Activated naive CD8-positive, alpha-beta T cell treated with anti-CD3 and anti-CD28 coated beads for 36 hours (primary cell): ENCODE data around the gene PURA. TPM values are rescaled to one million over a fixed set of nuclear protein-coding genes. Genes with fewer than 3 reads are reported as not detected.

Source experiments
- total RNA-seq, 2 experiments: library from RNA; stranded (reverse); gene quantifications; one replicate each; pipeline ENCODE4 v1.2.3, GENCODE V29; 2021

PURA gene
- total RNA-seq, 2 experiments from 2014 or later, result 9.7 to 9.9 TPM

Other genes with a start within 250 kb of the PURA start
- gene NRG2, start 70.8 kb upstream of the PURA start, total RNA-seq, result under 1 TPM; 0.10 to 0.14 TPM
- gene IGIP, start 11.8 kb downstream of the PURA start, total RNA-seq, result 1 to 10 TPM; 1.2 to 1.3 TPM
- gene CYSTM1, start 61.1 kb downstream of the PURA start, total RNA-seq, result 10 to 100 TPM; 16.0 to 17.0 TPM
- gene PFDN1, start 189.0 kb downstream of the PURA start, total RNA-seq, result 10 to 100 TPM; 64.0 to 68.5 TPM
- 1 to 10 TPM; 5.7 TPM for gene HBEGF, start 232.5 kb downstream of the PURA start, total RNA-seq
- gene SLC4A9, start 246.1 kb downstream of the PURA start, total RNA-seq, result not detected